Measurements from ENCODE around the gene SLC6A18.

SLC6A18 gene

GRCh38 chr5:1194378-1194777 lies 30.8 kb upstream of the SLC6A18 start:
- Histone ChIP-seq H3K9me3 (ENCODE audit: control extremely low read depth in 1 of 5, control insufficient read depth in 4 of 5, insufficient read depth in 2 of 5, low read depth in 1 of 5, low read length in 4 of 5) (peaks cover 0 to 2% (median 0%) of the 10 kb centered on the region in 5 experiments), H3K4me3 (ENCODE audit: control insufficient read depth in 1 of 7, extremely low read depth in 1 of 7, insufficient read depth in 4 of 7, low read depth in 2 of 7, low read length in 6 of 7) (no peak overlapping the region), H3K4me1 (ENCODE audit: control extremely low read depth in 1 of 4, control insufficient read depth in 4 of 4, insufficient read depth in 4 of 4, low read length in 3 of 4) (peaks cover 0 to 4% (median 2%) of the 10 kb centered on the region in 4 experiments), H3K27ac (ENCODE audit: insufficient read depth in 1 of 2, low read depth in 1 of 2, low read length in 2 of 2, poor library complexity in 1 of 2, severe bottlenecking in 2 of 2) (no peak overlapping the region), H3K27me3 (replicated peaks in 2 of 5; ENCODE audit: control insufficient read depth in 4 of 5, insufficient read depth in 5 of 5, low read length in 4 of 5) (peaks cover 0 to 50% (median 4%) of the 10 kb centered on the region in 5 experiments), H3K36me3 (ENCODE audit: control insufficient read depth in 4 of 4, insufficient read depth in 4 of 4, low read length in 3 of 4) (no peaks in the 10 kb centered on the region)
- ChIA-PET CTCF (no interaction called here), POLR2A (no interaction called here)
- 95% methylated on average over 3 of the region's 6 CpGs for WGBS (ENCODE audit: insufficient coverage)
- DNase-seq: no peak

- 94% methylated on average over 5 of the region's 5 CpGs for WGBS (ENCODE audit: insufficient coverage)
- ChIA-PET POLR2A (no interaction called here), CTCF (no interaction called here)
Observed at GRCh38 chr5:1195439-1195838, 29.7 kb upstream of the SLC6A18 start.

GRCh38 chr5:1195916-1196315 lies 29.3 kb upstream of the SLC6A18 start:
- DNase-seq: no peak
- H3K27ac ChIP-seq (ENCODE audit: insufficient read depth in 1 of 2, low read depth in 1 of 2, low read length in 2 of 2, poor library complexity in 1 of 2, severe bottlenecking in 2 of 2): no peak overlapping the region
- no peaks in the 10 kb centered on the region for H3K36me3 ChIP-seq (ENCODE audit: control insufficient read depth in 4 of 4, insufficient read depth in 4 of 4, low read length in 3 of 4)
- peaks cover 0 to 57% (median 4%) of the 10 kb centered on the region in 5 experiments for H3K27me3 ChIP-seq (replicated peaks in 2 of 5; ENCODE audit: control insufficient read depth in 4 of 5, insufficient read depth in 5 of 5, low read length in 4 of 5)
- H3K9me3 ChIP-seq (ENCODE audit: control extremely low read depth in 1 of 5, control insufficient read depth in 4 of 5, insufficient read depth in 2 of 5, low read depth in 1 of 5, low read length in 4 of 5): peaks cover 0 to 2% (median 0%) of the 10 kb centered on the region in 5 experiments
- peaks cover 0 to 1% (median under 1%) of the 10 kb centered on the region in 4 experiments for H3K4me1 ChIP-seq (ENCODE audit: control extremely low read depth in 1 of 4, control insufficient read depth in 4 of 4, insufficient read depth in 4 of 4, low read length in 3 of 4)
- H3K4me3 ChIP-seq (ENCODE audit: control insufficient read depth in 1 of 7, extremely low read depth in 1 of 7, insufficient read depth in 4 of 7, low read depth in 2 of 7, low read length in 6 of 7): no peak overlapping the region
- 89% methylated on average over 24 of the region's 24 CpGs for WGBS (ENCODE audit: insufficient coverage)
- CTCF ChIA-PET: interaction anchor here (0.9 kb wide), 1 partner anchor 22 kb away, joined by 3 read pairs; no protein-coding TSS in a partner anchor
- POLR2A ChIA-PET: no interaction called here

More at GRCh38 chr5:1195439-1195838, 29.7 kb upstream of the SLC6A18 start:
- Histone ChIP-seq H3K4me1 (ENCODE audit: control extremely low read depth in 1 of 4, control insufficient read depth in 4 of 4, insufficient read depth in 4 of 4, low read length in 3 of 4) (peaks cover 0 to 4% (median 2%) of the 10 kb centered on the region in 4 experiments), H3K4me3 (ENCODE audit: control insufficient read depth in 1 of 7, extremely low read depth in 1 of 7, insufficient read depth in 4 of 7, low read depth in 2 of 7, low read length in 6 of 7) (no peak overlapping the region), H3K36me3 (ENCODE audit: control insufficient read depth in 4 of 4, insufficient read depth in 4 of 4, low read length in 3 of 4) (no peaks in the 10 kb centered on the region), H3K9me3 (ENCODE audit: control extremely low read depth in 1 of 5, control insufficient read depth in 4 of 5, insufficient read depth in 2 of 5, low read depth in 1 of 5, low read length in 4 of 5) (peaks cover 0 to 2% (median 0%) of the 10 kb centered on the region in 5 experiments), H3K27ac (ENCODE audit: insufficient read depth in 1 of 2, low read depth in 1 of 2, low read length in 2 of 2, poor library complexity in 1 of 2, severe bottlenecking in 2 of 2) (no peak overlapping the region), H3K27me3 (replicated peaks in 2 of 5; ENCODE audit: control insufficient read depth in 4 of 5, insufficient read depth in 5 of 5, low read length in 4 of 5) (peaks cover 0 to 56% (median 4%) of the 10 kb centered on the region in 5 experiments)
- no peak for DNase-seq

GRCh38 chr5:1196562-1196961 lies 28.6 kb upstream of the SLC6A18 start:
- no peak overlapping the region for H3K4me3 ChIP-seq (ENCODE audit: control insufficient read depth in 1 of 7, extremely low read depth in 1 of 7, insufficient read depth in 4 of 7, low read depth in 2 of 7, low read length in 6 of 7)
- DNase-seq: no peak
- ChIA-PET CTCF (interaction anchor here (0.9 kb wide), 1 partner anchor 22 kb away, joined by 3 read pairs; no protein-coding TSS in a partner anchor), POLR2A (no interaction called here)
- H3K27ac ChIP-seq (ENCODE audit: insufficient read depth in 1 of 2, low read depth in 1 of 2, low read length in 2 of 2, poor library complexity in 1 of 2, severe bottlenecking in 2 of 2): no peak overlapping the region
- H3K27me3 ChIP-seq (replicated peaks in 2 of 5; ENCODE audit: control insufficient read depth in 4 of 5, insufficient read depth in 5 of 5, low read length in 4 of 5): peaks cover 0 to 57% (median 4%) of the 10 kb centered on the region in 5 experiments
- 100% methylated on average over 1 of the region's 1 CpG for WGBS (ENCODE audit: insufficient coverage)
- H3K9me3 ChIP-seq (ENCODE audit: control extremely low read depth in 1 of 5, control insufficient read depth in 4 of 5, insufficient read depth in 2 of 5, low read depth in 1 of 5, low read length in 4 of 5): peaks cover 0 to 2% (median 0%) of the 10 kb centered on the region in 5 experiments
- H3K4me1 ChIP-seq (ENCODE audit: control extremely low read depth in 1 of 4, control insufficient read depth in 4 of 4, insufficient read depth in 4 of 4, low read length in 3 of 4): no peaks in the 10 kb centered on the region
- no peaks in the 10 kb centered on the region for H3K36me3 ChIP-seq (ENCODE audit: control insufficient read depth in 4 of 4, insufficient read depth in 4 of 4, low read length in 3 of 4)

GRCh38 chr5:1197876-1198666 lies 27.1 kb upstream of the SLC6A18 start:
- Histone ChIP-seq H3K36me3 (ENCODE audit: control insufficient read depth in 4 of 4, insufficient read depth in 4 of 4, low read length in 3 of 4) (no peaks in the 10 kb centered on the region), H3K4me1 (ENCODE audit: control extremely low read depth in 1 of 4, control insufficient read depth in 4 of 4, insufficient read depth in 4 of 4, low read length in 3 of 4) (no peaks in the 10 kb centered on the region), H3K9me3 (ENCODE audit: control extremely low read depth in 1 of 5, control insufficient read depth in 4 of 5, insufficient read depth in 2 of 5, low read depth in 1 of 5, low read length in 4 of 5) (peaks cover 0 to 2% (median 0%) of the 10 kb centered on the region in 5 experiments), H3K27me3 (replicated peaks in 2 of 5; ENCODE audit: control insufficient read depth in 4 of 5, insufficient read depth in 5 of 5, low read length in 4 of 5) (peaks cover 0 to 53% (median 2%) of the 10 kb centered on the region in 5 experiments), H3K27ac (ENCODE audit: insufficient read depth in 1 of 2, low read depth in 1 of 2, low read length in 2 of 2, poor library complexity in 1 of 2, severe bottlenecking in 2 of 2) (no peak overlapping the region), H3K4me3 (ENCODE audit: control insufficient read depth in 1 of 7, extremely low read depth in 1 of 7, insufficient read depth in 4 of 7, low read depth in 2 of 7, low read length in 6 of 7) (no peak overlapping the region)
- CTCF ChIA-PET: no interaction called here
- WGBS (ENCODE audit: insufficient coverage): 89% methylated on average over 7 of the region's 7 CpGs
- no peak for DNase-seq
- POLR2A ChIA-PET: no interaction called here

GRCh38 chr5:1199340-1199648 lies 25.9 kb upstream of the SLC6A18 start:
- POLR2A ChIA-PET: no interaction called here
- CTCF ChIA-PET: no interaction called here
- Histone ChIP-seq H3K9me3 (ENCODE audit: control extremely low read depth in 1 of 5, control insufficient read depth in 4 of 5, insufficient read depth in 2 of 5, low read depth in 1 of 5, low read length in 4 of 5) (peaks cover 0 to 1% (median 0%) of the 10 kb centered on the region in 5 experiments), H3K4me1 (ENCODE audit: control extremely low read depth in 1 of 4, control insufficient read depth in 4 of 4, insufficient read depth in 4 of 4, low read length in 3 of 4) (no peaks in the 10 kb centered on the region), H3K36me3 (ENCODE audit: control insufficient read depth in 4 of 4, insufficient read depth in 4 of 4, low read length in 3 of 4) (no peaks in the 10 kb centered on the region), H3K27ac (ENCODE audit: insufficient read depth in 1 of 2, low read depth in 1 of 2, low read length in 2 of 2, poor library complexity in 1 of 2, severe bottlenecking in 2 of 2) (no peak overlapping the region), H3K27me3 (replicated peaks in 2 of 5; ENCODE audit: control insufficient read depth in 4 of 5, insufficient read depth in 5 of 5, low read length in 4 of 5) (peaks cover 0 to 45% (median 2%) of the 10 kb centered on the region in 5 experiments), H3K4me3 (ENCODE audit: control insufficient read depth in 1 of 7, extremely low read depth in 1 of 7, insufficient read depth in 4 of 7, low read depth in 2 of 7, low read length in 6 of 7) (no peak overlapping the region)
- no peak for DNase-seq

- Histone ChIP-seq H3K36me3 (ENCODE audit: control insufficient read depth in 4 of 4, insufficient read depth in 4 of 4, low read length in 3 of 4) (no peaks in the 10 kb centered on the region), H3K9me3 (ENCODE audit: control extremely low read depth in 1 of 5, control insufficient read depth in 4 of 5, insufficient read depth in 2 of 5, low read depth in 1 of 5, low read length in 4 of 5) (no peaks in the 10 kb centered on the region), H3K27me3 (replicated peaks in 2 of 5; ENCODE audit: control insufficient read depth in 4 of 5, insufficient read depth in 5 of 5, low read length in 4 of 5) (peaks cover 0 to 47% (median 2%) of the 10 kb centered on the region in 5 experiments), H3K4me1 (ENCODE audit: control extremely low read depth in 1 of 4, control insufficient read depth in 4 of 4, insufficient read depth in 4 of 4, low read length in 3 of 4) (peaks cover 0 to under 1% (median 0%) of the 10 kb centered on the region in 4 experiments), H3K27ac (ENCODE audit: insufficient read depth in 1 of 2, low read depth in 1 of 2, low read length in 2 of 2, poor library complexity in 1 of 2, severe bottlenecking in 2 of 2) (no peak overlapping the region), H3K4me3 (ENCODE audit: control insufficient read depth in 1 of 7, extremely low read depth in 1 of 7, insufficient read depth in 4 of 7, low read depth in 2 of 7, low read length in 6 of 7) (no peak overlapping the region)
- CTCF ChIA-PET: no interaction called here
- POLR2A ChIA-PET: no interaction called here
- DNase-seq: peak; percentile 4 to 16 (median 8)
- 71% methylated on average over 22 of the region's 26 CpGs for WGBS (ENCODE audit: insufficient coverage)
Observed at GRCh38 chr5:1199649-1200494, 25.3 kb upstream of the SLC6A18 start.
